ENCODE data around the gene NSG1.
"Not testable (repeated sequence)": the region's sequence is repeated elsewhere in the genome, so short reads cannot be mapped to it uniquely, and the experiment has no call there.

NSG1 gene

DNA sequence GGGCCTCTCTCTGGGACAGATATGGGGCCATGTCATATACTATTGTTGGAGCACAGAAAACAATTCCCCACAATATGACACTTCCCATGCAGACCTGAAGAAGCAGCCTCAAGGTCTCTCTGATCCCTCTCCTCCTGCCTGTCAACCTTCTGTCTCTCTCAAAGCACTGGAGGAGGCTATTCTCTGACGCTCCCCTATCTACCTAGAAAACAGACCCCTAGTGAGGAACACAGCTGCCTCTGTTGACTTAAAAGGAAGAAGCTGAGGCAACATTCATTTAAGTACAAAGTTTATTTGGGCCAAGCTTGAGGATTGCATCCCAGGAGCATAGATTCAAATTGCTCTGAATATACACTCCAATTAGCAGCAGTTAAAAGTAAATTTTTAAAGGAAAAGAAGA is 39.3 kb upstream of the NSG1 start:
- no peak overlapping the region for H3K27ac ChIP-seq
- TF ChIP-seq CTCF (conservative IDR thresholded peaks at IDR 0.05) (no peak), ZFX (IDR thresholded peaks at IDR 0.05) (no peak)

- not testable (repeated sequence) for H3K27ac ChIP-seq
Observed at GRCh38 chr4:4348585-4348984, 38.3 kb upstream of the NSG1 start.

- no peak overlapping the region for H3K27ac ChIP-seq
- TF ChIP-seq ZFX (IDR thresholded peaks at IDR 0.05) (no peak), CTCF (conservative IDR thresholded peaks at IDR 0.05) (no peak)
Observed at GRCh38 chr4:4349867-4350266, 37.0 kb upstream of the NSG1 start.

DNA sequence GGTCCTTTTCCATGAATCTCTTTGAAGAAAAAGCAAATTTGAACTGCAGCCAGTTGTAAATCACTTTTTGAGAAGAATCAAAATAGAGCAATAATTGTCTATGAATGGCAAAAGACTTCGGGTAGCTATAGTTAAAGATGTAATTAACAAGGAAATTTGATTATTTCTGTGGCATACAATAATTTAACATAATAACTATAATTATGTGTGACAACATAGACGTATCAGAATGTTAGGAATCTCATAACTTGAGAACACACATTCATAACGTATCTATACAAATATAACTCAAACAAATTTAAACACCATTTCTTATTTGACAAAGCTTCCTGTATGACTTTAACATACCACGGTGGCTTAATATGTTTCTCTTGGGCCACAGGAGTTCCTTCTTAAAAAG is 36.0 kb upstream of the NSG1 start:
- no peak overlapping the region for H3K27ac ChIP-seq
- TF ChIP-seq ZFX (IDR thresholded peaks at IDR 0.05) (no peak), CTCF (conservative IDR thresholded peaks at IDR 0.05) (no peak)

GRCh38 chr4:4355302-4355701 is 31.6 kb upstream of the NSG1 start:
- H3K27ac ChIP-seq = no peak overlapping the region
- no peak for TF ChIP-seq CTCF (conservative IDR thresholded peaks at IDR 0.05)
- no peak for TF ChIP-seq ZFX (IDR thresholded peaks at IDR 0.05)

GRCh38 chr4:4356106-4357041 is 30.5 kb upstream of the NSG1 start:
- TF ChIP-seq CTCF (conservative IDR thresholded peaks at IDR 0.05) (no peak), ZFX (IDR thresholded peaks at IDR 0.05) (no peak)
- no peak overlapping the region for H3K27ac ChIP-seq

- TF ChIP-seq ZFX (IDR thresholded peaks at IDR 0.05) = no peak
- TF ChIP-seq CTCF (conservative IDR thresholded peaks at IDR 0.05) = no peak
- no peak overlapping the region for H3K27ac ChIP-seq
Observed at GRCh38 chr4:4358093-4358854, 28.6 kb upstream of the NSG1 start.

Data from C4-2B (cell line).